Activated CD4-positive, alpha-beta T cell treated with anti-CD3 and anti-CD28 coated beads for 48 hours (primary cell): ENCODE results near the gene GINS2.
A peak's percentile ranks its signal among the peaks of the same experiment; 100 is the strongest.

Experiments
- DNase-seq: peaks from one replicate; pipeline ENCODE4 v3.0.0-alpha.2; 2020

GINS2 gene

DNA sequence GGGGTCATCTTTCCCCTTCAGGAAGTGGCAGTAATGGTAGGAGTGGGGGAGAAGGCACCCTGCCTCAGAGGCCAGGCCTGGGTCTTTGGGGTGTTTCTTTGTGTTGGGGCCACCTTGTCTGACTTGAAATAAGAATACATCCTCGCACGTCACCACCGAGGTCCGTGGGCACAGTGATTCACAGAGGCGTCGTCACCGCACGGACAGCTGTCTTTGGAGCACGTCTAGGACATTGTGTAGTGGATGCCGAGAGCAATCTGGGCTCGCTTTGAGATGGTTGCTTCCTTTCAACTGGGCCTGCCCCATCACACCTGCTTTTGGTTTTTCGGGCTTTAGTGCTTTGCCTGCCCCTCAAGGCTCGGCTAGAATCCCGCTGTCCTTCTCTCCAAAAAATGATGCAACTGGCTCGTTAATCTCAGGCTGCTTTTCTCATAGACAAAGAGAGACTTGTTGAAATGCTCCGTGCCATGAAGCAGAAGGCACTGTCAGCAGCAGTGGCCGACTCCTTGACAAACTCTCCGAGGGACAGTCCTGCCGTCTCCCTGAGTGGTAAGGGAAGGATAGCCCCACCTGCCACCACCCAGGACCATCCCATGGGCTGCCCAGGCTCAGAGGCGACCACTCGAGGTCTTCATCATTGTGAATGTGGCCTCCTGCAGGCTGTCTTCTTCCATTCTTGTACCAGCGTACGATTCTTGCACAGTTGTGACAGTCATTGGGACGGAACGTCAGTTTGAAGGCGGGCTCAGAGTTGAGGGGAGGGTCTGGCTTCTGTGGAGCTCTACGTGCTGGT lies 24.0 kb downstream of the GINS2 start:
- no peak for DNase-seq

DNA sequence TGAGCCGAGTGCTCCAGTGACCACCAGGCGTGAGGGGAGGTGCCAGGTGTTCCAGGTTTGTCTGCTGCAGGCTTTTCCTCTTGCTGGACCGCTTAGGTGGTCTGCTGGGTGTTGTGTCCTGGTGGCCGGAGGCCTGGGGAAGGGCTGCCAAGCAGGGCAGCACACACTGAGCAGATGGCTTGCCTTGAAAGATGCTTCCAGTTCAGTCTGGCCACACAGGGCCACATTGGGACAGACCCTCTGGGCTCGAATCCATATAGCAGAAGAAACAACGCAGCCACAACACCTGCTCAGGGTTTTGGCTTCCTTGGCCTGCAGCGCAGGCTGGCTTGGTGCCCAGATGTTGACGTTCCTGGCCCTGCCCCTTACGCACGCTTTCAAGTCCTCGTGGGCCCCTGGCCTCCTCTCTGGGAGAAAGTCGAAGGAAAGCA lies 24.8 kb downstream of the GINS2 start:
- no peak for DNase-seq

DNA sequence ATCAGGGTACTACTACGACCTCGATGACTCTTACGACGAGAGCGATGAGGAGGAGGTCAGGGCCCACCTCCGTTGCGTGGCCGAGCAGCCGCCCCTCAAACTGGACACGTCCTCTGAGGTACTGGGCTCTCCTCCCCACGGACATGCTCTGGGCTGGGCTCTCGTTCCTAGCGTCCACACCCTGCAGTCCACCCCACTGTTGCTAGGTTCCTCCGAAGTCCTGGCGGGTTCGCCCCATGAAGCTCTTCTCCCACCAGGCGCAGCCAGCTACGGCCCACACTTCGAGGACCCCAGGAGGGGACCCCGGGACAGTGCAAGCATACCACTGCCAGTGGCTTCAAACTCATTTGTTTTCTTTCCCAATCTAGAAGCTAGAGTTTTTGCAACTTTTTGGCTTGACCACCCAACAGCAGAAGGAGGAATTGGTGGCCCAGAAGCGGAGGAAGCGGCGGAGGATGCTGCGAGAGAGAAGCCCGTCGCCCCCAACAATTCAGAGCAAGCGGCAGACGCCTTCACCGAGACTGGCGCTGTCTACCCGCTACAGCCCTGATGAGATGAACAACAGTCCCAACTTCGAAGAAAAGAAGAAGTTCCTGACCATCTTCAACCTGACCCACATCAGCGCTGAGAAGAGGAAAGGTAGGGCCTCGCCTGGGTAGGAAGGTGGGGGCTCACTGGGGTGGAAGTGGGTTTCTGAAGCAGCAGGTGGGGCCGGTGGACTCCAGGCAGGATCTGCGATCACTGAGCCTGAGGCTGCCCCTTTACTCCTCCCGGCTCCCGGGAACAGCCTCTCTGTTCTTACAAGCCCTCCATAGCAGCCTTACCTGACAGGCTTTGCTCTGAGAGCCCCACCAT lies 25.6 kb downstream of the GINS2 start:
- DNase-seq = no peak

DNA sequence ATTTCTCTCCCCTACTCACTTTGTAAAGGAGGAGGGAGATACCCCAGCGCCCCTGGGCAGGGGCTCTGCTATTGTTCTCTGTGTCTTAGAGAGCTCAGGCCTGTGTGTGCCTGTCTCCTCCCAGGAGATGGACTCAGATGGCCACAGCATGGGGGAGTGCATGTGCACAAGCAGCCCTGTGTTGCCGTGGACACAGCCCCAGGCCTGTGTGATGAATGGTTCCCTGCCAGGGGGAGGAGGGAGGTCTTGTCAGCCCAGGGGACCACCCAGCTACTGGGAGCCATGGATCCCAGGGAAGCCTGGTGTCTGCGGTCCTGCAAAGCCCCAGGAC lies 26.3 kb downstream of the GINS2 start:
- DNase-seq = no peak

DNA sequence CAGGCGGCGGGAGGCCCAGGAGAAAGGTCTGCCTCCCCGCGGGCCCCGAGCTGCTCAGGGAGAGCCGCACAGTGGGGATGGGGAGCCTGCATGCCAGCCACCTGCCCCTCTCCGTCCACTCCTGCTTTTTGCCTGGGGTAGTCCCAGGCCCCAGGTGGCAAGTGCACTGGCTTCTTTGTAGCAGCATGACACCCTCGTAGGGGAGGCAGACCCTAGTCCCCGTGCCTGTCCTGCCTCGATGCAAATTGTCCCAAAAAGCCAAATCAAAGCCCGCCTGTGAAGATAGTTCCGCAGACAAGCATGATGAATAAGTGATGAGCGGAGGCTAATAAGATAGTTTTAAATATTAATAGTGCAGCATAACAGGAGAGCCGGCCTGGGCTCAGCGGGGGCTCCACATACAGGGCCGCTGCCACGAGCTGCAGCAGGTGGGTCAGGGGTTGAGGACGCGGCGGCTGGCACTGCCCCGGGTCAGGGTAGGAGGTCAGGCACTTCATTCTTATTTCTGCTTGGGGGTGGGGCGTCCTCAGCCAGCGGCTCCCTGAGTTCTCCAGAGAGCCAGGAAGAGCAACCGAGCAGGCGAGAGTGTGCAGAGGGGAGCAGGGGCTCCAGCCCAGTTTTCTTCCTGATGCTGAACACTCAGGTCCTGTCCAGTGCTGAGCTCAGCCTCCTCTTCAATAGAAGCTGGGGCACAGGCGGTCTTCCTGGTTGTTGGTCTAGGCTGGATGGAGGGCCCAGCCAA lies 26.8 kb downstream of the GINS2 start:
- no peak for DNase-seq

DNA sequence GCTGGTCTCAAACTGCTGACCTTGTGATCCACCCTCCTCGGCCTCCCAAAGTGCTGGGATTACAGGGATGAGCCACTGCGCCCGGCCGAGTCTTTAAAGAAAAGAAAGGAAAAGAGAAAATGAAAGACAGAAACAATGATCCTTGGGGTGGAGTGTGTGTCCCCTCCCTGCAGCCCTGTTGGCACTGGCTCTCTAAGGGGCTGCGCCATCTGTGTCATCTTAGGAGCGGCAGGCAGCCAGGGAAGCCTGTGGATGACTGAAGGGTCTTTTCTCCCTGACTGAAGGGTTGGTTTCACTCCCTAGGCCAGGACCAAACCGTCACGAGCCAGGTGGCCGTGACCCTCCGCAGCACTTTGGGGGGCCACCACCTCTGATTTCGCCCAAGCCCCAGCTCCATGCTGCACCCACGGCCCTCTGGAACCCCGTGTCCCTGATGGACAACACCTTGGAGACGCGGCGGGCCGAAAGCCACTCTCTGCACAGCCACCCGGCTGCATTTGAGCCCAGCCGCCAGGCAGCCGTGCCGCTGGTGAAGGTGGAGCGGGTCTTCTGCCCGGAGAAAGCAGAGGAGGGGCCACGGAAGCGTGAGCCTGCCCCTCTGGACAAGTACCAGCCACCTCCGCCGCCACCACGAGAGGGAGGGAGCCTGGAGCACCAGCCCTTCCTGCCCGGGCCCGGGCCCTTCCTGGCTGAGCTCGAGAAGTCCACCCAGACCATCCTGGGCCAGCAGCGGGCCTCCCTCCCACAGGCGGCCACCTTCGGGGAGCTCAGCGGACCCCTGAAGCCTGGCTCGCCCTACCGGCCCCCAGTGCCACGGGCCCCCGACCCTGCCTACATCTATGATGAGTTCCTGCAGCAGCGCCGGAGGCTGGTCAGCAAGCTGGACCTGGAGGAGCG lies 27.7 kb downstream of the GINS2 start:
- no peak for DNase-seq

DNA sequence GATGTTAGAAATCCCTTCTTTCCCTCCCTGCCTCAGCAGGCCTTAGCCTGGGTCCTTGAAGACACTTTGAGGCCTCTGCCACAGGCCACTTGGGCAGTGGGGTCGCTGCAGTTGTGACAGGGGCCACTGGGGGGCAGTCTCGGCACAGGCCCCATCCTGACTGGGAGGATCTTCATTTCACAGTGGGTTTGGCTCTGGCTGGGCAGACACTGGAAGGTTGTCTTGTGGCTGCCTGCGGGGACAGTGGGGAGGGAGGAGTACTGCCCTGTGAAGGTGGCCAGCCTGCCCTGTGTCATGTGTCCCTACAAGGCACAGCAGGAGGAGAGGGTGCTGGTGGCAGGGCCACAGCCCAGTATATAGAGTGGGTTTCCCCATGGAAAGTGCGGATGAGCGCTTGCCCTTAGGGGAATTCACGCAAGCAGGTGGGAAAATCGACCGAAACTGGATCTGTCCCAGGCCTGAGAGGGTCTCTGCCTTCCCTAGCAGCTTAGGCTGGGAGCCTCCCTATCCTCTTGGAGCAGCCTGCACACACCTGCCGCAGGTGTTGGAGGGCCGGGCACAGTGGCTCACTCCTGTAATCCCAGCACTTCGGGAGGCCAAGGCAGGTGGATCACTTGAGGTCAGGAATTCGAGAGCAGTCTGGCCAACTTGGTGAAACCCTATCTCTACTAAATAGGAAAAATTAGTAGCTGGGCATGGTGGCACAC lies 28.8 kb downstream of the GINS2 start:
- DNase-seq = peak; percentile 83

DNA sequence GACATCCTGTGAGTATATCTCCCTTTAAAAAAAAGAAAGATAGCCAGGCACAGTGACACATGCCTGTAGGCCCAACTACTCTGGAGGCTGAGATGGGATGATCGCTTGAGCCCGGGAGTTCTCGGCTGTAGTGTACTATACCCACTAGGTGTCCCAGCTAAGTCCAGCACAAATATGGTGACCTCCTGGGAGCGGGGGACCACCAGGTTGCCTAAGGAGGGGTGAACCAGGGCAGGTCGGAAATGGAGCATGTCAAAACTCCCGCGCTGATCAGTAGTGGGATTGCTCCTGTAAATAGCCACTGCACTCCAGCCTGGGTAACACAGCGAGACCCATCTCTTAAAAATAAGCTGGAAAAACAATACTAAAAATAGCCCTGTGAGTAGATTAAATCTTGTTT lies 29.4 kb downstream of the GINS2 start:
- DNase-seq = no peak

DNA sequence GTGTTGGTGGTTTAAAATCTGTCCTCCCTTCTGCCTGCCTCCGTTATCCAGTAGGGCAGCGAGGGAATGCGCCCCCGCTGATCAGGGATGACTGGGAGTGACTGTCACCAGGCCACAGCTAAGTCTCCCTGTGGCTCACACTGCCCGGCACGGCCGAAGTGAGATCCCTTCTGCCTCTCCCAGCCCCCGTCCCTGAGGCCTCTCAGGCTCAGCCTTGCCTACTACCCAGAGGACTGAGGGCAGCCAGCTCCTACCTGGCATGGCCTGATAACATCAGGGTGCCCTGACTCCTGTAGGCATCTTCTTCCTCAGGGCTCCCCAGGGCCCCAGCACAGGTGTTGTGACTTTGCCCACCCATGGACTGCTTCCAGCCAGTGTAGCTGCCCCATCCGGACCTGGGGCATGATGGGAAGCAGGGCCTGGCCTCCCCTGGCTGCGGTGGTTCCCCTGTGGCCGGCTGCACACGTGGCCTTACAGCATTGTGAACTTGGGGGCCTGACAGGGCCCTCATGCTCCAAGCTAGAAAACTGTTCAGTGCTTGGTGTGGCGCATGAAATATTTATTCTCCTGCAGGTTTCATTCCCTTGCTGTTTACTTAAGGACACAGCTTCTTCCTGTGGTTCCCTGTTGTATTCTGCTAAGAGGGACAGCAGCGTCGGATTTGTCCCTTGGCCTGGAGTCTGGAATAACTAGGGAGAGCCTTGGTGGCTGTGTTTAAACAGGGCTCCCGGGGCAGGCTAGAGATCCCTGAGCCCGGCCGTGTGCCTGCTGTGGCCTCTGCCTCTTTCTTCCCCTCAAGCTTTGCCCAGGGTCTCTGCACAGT lies 30.0 kb downstream of the GINS2 start:
- no peak for DNase-seq

DNA sequence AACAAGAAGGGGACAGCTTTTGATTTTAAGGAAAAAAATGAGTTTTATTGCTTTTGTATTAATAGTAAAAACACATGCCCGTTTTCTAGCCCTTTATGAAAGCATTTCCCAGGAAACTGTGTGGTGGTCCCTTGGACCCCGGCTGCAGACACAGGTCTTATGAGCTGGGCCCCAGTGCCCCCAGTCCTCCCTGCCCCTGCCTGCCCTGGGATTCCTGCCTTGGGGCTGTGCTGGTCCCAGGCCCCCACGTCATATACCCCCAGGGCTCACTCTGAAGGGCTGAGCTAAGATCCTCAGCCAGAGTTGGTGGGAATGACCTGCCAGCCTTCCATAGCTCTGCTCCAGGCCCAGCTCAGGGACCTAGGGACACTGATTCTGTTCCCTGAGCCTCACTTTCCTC lies 30.8 kb downstream of the GINS2 start:
- no peak for DNase-seq

DNA sequence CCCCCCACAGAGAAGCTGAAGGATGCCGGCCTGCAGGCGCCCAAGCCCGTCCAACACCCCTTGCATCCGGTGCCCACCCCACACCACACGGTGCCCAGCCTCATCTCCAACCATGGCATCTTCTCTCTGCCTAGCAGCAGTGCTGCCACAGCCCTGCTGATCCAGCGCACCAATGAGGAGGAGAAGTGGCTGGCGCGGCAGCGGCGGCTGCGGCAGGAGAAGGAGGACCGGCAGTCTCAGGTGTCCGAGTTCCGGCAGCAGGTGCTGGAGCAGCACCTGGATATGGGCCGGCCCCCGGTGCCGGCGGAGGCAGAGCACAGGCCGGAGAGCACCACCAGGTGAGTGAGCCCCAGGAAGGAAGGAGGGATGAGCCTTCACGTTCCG lies 31.5 kb downstream of the GINS2 start:
- DNase-seq = no peak

DNA sequence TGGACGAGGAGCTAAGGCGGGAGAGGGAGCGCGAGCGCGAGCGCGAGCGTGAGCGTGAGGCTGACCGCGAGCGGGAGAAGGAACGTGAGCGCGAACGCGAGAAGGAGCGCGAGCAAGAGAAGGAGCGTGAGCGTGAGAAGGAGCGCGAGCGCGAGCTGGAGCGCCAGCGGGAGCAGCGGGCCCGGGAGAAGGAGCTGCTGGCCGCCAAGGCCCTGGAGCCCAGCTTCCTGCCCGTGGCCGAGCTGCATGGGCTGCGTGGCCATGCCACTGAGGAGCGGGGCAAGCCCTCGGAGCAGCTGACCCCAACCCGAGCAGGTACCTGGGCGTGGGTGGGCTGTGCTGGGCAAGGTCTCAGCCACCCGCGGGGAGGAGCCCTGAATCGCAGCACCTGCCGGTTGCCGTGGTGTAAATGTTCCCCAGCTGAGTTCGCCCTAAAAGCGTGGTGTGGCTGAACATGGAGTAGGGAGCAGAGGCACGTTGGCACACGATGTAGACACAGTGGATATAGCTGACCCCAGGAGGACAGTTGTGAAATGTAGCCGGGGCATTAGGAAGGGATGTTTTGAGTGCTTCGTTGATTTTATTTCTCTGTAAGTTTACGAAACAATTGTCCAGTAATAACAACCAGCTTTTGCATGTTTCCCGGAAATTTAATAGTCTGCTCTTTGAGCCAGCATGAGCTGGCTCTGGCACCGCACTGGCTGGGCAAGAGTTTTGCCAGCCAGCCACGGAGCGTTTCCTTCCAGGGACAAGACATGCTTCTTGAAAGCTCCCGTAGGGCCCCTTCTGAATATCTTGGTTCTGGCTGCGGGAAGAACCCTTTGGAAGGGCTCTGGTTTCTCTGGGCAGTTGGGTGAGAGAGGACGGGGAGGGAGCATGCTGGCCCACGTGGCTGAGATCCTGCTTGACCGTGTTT lies 32.1 kb downstream of the GINS2 start:
- no peak for DNase-seq

DNA sequence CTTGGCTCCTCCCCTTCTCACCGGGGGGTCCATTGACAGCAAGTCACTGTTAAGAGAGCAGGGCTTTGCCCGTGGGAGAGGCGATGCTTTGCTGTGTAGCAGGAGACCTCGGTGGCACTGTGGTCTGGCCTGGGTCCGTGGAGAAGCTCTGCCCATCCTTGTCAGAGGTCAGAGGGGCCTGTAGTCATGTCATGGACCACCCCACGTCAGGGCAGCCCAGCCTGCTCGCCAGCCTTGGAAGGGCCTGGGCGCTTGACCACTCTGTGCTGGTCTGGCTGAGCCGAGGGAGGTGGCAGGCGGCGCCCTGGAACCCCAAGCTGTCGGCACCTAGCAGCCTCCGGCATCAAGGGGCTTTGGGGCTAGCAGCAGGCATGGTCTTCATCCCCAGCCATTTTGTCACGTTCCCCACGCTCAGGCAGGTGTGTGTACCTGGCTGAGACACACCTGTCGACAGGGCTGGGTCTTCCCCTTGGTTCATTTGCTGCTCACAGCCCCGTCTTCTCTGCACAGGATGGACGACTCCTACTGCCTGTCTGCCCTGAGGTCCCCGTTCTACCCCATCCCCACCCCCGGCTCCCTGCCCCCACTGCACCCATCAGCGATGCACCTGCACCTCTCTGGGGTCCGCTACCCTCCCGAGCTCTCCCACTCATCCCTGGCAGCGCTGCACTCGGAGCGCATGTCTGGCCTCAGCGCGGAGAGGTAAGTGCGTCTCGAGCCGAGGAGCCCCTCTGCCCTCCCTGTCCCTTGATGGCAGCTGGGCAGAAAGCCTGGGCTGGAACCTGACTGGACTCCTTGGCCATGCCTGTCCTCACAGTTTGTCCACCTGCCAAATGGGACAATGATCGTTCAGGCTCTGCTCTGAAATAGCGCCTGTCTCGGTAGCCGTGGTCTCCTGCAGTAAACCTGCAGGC lies 33.3 kb downstream of the GINS2 start:
- DNase-seq = no peak

DNA sequence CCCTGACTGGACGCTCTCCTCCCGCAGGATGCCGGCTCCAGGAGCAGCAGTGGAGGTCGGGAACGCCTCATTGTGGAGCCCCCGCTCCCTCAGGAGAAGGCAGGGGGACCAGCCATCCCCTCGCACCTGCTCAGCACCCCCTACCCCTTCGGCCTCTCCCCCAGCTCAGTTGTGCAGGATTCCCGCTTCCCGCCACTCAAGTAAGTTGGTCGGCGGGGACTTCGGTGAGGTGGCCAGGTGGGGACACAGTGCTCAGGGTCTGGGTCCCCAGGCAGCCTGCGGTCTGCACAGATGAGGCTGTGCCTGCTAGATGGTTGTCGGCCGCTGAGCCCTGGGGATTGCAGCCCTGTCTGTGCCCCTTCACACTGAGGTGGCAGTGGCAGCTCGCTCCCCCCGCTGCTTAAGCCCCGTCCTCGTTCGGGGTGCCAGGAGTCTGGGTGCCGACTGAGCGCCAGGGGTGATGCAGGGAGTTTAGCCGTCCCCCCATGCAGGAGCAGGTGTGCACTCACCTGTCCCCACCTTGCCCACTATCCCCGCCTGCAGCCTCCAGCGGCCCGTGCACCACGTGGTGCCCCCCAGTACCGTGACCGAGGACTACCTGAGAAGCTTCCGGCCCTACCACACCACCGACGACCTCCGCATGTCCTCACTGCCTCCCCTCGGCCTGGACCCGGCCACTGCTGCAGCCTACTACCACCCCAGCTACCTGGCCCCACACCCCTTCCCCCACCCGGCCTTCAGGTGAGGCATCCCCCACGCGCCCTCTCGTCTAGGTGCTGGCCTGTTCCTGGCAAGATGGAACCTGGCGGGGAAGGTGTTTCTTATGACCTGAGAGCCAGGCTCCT lies 34.3 kb downstream of the GINS2 start:
- no peak for DNase-seq

DNA sequence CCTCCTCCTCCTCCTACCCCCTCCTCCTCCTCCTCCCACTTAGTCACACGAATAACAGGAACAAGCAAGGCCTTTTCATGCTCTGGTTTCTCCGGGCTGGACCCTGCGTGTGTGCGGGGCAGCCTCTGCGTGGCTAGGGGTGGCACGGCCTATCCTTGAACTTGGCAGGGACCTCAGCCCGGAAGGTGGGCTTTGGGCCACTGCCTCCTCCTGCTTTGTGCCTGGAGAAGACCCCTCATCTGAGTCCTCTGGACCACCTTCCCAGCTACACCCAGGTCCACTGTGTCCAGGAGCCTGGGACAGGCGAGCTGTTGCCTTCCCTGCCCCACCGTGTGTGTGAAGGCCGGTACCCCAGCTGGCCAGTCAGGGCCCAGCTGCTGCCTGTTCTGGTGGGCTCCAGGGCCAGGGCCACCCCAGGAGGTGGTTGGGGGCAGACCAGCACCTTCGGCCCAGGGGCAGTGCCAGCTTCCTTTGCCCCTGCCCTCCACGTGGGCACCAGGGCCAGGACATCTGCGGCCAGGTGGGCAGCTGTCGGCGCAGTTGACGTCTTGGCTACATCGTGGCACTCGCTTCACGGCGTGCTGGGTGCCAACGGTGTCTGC lies 35.4 kb downstream of the GINS2 start:
- DNase-seq = no peak

DNA sequence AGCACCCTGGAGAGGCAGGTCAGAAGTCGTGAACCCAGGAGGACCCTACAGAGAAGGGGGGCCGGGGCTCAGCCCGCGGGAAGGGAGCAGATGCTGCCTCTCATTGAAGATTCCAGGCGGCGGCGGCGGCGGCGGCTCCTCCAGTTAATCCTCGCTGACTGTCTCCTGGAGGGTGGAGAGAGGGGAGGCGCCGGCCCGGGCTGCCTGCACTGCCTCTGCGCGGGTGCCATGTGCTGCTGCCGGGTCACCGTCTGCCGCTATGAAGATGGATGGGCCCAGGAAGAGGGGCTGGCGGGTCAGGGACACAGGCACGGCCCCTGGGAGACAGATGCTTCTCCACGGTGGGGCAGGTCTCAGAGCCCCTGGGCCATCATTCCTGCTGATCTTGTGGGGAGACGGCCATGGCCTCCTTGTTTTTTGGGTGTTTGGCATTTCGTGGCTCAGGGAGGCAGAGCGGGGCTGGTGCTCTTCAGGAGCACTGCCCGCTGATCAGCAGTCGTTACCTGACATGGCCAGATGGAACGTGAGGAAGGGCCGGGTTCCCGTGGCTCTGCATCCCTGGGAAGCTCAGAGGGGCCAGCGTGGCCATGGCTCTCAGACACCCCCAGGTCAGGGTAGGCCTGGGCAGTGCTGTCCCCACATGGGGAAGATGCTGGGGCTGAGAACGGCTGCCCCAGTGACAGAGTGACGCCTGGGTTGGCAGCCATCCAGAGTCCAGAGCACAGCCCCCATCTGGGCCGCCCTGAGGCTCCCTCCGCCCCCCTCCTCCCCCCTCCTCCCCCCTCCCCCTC lies 36.1 kb downstream of the GINS2 start:
- DNase-seq = peak; percentile 46
